ENCODE results near the gene PDE10A.

- TF ChIP-seq CTCF (IDR thresholded peaks at IDR 0.05; ENCODE audit: borderline replicate concordance, extremely low read depth, low read length, poor library complexity, severe bottlenecking) (no peak), EZH2 (IDR thresholded peaks at IDR 0.05; ENCODE audit: borderline replicate concordance, low read depth, low read length, severe bottlenecking) (no peak)
These were observed 364.6 kb downstream of the PDE10A start for GRCh38 chr6:165298402-165298801.

All from DND-41 (cell line).